SH-SY5Y (cell line): ENCODE results near the gene MGMT.

Experiments used
- GATA2 ChIP-seq: IDR thresholded peaks from 2 replicates; pipeline ENCODE4 v1.6.1; 2011; ENCODE audit warnings: mild to moderate bottlenecking, low read depth, low read length
- GATA3 ChIP-seq: IDR thresholded peaks from 2 replicates; pipeline ENCODE4 v1.6.1; 2011; ENCODE audit warnings: low read depth, mild to moderate bottlenecking, low read length, moderate library complexity

DNA sequence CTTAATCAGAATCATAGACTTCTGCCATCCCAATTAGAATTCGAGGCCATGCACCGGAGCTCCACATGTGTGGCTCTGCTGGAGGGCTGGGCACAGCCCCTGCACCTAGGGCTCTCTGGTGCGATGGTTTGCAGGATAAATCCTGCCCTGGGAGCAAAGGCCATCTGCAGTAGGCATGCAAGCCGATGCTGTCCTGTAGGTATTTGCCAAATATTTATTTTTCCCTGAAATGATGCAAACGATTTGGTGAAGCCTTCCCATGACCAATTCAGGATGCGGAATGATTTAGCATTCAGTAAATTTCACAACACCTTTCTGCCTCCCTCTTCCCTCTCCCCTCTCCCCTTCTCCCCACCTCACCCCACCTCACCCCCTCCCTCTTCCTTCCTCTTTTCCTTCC is 326.4 kb downstream of the MGMT start:
- TF ChIP-seq GATA2, result no peak
- TF ChIP-seq GATA3, result no peak
